GM15510 (cell line): ENCODE measurements around the gene VPS13D.

ENCODE experiments used
- POLR2A ChIP-seq: IDR thresholded peaks from 3 replicates; pipeline ENCODE4 v1.6.1; 2011; ENCODE audit warnings: borderline replicate concordance; ENCODE audit not compliant: insufficient read length; ENCODE audit errors: extremely low read depth

VPS13D gene

DNA sequence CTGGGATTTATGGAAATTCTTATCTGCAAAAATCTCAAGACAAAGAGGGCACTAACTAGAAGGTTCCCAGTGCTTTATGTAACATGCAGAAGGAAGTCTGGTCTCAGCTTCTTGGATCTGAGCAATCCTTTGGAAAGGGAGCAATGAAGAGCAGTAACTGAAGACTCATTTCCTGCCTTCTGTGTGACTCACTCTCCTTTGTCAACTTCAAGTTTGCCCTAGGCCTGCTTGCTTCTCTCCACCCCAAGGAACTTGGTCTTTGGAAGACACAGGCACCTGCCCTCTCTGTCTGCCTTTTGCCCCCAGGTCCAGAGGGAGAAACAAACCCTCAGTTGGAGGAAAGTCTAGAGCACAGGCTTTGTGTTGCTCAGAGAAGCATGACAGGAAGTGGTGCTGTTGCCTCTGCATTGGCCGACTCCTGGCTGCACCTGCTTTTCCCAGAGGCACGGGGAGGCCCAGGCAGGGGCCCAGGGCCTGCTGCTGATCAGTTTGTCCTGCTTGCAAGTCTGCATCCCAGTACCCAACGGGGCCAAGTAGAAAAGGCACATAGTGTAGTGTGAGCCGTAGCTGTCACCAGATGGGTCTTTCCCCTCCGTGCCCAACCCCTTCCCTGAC lies 251.0 kb downstream of the VPS13D start:
- no peak for TF ChIP-seq POLR2A

DNA sequence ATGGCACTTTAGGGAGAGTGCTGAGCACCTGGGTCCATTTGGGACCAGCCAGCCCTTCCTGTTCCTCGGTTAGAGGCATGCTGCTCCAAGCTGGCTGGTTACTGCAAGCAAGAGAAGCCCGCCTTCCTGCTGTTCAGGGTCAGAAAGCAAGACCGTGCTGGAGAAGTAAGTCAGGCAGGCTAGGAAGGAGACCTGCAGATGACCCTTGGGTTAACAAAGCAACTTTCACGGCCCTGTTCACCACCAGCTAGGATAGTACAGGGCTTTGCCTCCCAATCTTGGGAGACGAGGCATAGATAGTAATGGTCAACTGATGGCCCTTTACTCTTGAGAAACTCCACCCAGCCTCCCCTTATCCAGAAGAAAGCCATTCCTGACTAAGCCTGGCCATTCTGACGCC lies 252.1 kb downstream of the VPS13D start:
- no peak for TF ChIP-seq POLR2A

DNA sequence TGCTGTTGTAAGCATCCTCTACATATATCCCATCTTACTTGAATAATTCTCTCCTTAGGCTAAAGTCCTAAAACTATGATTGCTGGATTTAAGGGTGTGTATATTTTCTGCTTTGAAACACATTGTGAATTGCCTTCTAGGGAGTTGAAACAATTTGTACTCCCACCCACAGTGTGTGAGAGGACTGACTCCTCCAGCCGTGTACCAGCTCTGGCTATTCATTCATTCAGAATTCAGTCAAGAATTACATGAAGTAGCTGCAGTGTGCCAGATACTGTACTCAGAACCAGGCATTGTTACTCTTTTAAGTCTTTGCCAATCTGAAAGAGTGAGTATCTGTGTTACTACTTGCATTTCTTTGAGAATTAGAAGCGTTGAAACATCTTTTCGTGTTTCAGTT lies 253.2 kb downstream of the VPS13D start:
- no peak for TF ChIP-seq POLR2A

DNA sequence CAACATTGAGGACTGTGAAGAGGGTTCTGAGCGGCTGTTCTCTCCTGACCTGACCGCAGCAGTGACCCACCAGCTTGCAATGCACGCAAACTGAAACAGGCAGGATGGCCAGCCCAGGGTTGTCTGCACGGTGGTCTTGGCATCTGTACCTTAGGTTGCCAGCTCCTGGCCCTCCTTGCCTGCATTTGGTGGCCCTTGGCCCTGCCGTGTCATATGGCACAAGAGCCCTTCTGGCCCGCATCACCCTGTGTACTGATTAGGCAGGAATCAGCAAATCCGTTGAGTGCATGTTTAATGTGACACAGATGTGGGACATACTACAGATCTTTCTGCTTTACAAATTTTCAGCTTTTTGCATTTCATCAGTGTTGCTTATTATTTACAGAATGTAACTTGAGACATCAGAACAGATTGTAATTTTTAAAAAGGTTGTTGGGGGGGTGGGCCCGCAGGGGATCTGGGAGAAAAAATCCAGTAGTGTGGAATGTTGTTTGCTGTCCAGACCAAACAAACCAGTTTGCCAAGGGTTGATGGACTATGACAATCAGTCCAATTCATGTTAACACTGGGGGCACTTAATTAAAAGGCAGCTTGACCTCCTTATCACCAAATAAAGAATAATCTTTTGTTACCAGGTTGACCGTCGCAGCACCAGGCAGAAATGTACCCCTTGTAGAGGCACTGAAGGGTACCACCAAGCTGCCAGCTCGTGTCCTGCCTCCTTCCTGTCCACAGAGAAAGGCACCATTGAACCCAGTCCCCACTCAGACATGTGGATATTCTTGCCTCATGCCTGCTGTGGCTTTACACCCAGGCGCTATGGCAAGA lies 255.6 kb downstream of the VPS13D start:
- no peak for TF ChIP-seq POLR2A

DNA sequence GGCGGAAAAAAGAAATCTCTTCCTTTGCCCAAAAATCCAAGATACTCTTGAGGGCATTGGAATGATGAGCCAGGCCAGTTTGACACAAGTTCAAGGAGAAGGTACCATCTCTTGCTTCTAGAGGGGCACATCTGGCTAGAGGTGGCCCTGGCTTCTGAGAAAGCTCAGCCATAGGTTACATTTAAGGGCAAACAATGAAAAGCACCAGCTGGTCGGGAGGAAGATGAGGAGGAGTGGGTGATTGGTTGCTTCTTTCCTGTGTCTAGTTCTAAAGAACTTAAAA lies 256.2 kb downstream of the VPS13D start:
- TF ChIP-seq POLR2A = no peak

DNA sequence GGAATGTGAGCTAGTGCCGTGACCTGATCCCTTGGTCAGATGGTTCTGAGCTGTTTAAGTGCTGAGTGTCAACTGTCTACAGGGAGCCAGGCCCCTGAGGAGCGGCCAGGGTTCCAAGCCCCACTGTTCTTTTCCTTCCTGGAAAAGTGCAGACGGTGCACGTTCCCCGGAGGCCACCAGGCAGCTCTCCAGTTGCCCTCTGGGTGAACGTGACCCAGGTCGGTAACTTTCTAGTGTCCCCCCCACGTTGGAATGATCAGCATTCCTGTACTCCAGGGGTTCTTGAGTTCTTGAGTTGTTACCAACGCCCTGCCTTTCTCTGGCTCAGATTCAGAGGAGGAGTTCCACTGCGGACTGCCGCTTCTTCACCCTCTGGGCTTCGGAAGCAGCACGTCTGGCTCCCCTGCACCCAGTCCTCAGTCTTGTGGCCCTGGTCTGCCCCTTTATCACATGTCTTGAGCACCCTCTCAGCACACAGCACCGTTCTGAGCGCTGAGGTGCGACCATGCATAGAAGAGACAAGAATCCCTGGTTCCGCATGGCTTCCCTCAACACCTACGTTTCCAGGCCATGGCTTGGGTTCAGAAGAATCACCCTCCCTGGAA lies 256.7 kb downstream of the VPS13D start:
- TF ChIP-seq POLR2A = no peak

DNA sequence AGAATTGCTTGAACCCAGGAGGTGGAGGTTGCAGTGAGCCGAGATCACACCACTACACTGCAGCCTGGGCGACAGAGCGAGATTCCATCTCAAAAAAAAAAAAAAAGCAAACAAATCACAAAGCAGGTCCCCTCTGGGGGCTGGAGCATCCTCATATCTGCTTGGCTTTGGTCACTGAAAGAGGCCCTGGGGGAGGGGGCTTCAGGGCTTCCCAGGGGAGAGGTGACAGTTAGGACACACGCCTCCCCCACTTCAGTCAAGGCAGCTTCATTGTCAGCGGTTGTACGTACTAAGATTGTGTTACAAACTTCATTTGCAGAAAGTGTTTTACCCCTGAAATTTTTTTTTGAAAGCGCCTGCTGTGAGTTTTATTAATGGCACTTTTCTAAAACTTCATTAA lies 257.7 kb downstream of the VPS13D start:
- TF ChIP-seq POLR2A = no peak

DNA sequence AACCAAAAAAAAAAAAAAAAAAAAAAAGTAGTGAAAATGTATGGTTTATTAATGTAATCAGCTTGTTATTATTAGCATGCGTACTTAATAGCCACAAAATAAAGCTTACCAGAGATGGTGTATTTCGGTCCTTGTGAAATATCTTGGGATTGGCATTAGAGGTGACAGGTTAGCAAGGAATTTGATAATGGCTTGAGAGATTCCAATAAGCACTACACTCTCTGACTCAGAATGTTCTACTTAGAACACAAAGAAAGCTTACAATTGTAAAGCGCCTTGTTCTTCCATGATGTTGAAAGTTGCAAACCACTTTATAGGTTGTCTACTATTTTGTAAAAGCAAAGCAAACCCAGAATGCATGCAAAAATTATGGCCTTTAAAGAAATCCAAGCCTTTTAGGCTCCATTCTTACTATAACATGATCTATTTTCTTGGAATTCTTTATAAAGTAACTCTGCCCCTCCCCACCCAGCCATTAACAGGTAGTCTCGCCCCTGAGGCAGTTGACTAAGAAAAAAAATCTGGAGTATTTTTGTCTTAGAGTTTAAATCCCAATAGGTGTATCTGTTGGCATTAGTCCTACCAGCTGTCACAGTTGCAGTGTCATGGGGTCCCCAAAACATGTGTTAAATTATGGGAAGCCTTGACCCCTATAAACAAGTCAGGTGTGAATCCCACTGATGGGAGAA lies 259.0 kb downstream of the VPS13D start:
- no peak for TF ChIP-seq POLR2A

DNA sequence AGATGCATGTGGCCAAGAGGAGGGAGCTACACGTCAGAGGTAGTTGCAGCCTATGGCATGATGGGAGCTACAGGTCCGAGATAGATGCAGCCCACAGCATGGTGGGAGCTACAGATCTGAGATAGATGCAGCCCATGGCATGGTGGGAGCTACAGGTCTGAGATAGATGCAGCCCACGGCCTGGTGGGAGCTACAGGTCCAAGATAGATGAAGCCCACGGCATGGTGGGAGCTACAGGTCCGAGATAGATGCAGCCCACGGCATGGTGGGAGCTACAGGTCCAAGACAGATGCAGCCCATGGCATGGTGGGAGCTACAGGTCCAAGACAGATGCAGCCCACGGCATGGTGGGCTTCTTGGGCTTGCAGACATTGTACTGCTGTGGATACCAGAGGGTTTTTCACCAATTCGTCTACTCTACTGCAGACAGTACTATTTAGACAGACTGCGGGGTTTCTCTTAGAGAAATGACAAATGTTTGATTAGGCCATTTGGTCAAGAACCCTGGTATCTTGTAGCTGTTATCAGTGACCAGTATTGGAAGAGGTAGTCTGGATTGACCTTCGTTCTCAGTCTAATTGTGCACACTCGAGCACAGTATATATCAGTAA lies 260.8 kb downstream of the VPS13D start:
- TF ChIP-seq POLR2A = no peak

DNA sequence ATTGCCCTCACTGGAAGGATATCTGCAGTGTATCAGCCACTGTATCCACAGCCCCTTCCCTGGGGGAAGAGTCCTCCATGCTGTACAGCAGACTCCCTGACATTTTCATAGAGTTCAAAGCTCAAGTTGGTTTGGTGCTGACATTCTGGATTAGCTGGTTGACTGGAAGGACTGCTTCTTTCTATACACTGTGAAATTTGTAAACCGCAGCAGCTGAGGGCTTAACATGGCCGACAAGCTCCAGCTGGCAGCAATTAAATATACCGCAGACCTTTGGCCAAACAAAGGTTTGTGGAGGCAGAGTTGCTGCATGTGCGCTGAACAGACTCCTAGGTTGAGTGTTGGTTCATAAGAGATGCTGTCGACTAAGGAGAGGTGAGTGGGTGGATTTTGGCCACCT lies 261.8 kb downstream of the VPS13D start:
- no peak for TF ChIP-seq POLR2A

DNA sequence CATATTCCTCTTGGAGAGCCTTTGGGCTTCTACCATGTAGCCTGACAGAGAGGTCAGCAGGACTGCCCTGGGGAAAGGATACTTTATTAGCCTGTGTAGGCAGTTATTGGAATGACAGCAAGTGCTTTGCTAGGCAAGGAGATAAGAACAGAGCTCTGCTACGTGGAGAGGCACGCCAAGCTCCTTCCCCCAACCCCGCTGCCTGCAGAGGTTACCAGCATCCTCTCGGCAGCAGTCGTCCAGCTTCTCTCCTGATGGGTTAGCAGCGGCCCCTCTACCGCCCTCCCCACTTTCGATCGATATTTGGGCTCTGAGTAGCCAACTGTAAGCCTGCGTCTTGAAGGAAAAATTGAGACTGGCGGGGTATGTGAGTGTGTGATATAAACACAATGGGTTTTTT lies 265.9 kb downstream of the VPS13D start:
- TF ChIP-seq POLR2A = no peak

DNA sequence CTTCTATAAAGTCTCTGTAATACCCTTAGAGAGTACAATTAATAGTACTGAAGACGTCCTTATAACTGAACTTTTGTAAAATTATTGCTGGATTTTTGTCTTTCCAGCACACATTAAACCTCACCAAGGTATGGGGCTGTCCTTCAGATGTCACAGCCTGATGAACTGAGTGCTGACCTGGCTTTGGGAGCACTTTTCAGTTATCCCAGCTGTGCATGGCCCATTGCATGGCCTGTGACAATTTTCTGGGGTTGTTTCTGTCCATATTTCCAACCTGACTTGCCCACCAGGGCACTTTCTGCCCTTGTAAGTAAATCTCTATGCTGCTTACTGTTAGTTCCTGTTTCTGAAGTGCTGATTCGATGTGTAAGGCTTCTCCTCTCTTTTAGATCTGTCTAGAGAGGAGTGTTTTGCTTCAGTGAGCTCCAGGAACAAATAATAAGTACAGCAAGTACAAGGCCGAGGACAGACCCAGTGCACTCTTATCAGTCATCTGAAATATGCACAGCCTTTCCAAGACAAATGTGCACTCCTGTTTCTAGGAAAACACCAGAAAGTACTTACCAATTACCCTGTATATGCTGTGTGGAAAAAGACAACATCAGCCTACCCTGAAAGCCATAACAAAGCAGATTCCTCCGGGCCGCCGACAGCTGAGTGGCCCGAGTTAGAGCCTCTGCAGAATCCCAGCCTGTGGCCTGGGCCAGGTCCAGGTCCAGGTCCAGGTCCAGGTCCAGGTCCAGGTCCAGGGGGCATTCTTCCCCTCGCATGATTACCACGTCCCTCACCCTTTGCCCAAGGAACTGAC lies 266.5 kb downstream of the VPS13D start:
- no peak for TF ChIP-seq POLR2A

DNA sequence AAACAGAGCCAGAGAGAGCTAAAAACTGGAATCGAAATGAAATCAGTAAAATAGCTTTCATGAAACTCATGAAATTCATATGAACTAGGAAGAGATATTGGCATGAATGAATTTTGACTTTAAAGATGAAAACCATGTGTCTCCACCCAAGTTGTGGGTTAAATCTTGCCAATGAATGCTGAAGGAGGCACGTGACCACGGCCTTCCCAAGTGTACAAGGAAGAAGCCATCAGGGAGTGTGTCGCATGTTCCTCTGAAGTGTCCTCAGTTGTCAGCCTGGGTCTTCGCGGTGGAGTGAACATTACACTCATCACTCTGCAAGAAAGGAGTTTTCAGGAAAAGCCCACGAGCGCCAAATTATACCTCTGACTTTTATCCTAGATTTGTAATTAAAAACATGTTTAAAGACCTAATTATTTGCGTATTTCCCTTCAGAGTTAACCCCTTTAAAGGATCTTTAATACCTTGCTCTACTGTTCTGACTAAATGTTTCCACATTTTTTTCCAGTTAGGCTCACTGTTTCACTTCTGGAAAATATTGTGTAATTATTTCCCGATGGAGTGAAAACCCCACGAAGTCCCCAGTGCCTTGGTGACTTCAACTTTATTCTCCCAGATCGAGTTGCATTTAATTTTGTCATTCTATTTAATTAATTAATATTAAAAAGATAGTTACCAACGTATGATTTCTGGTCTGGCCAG lies 269.9 kb downstream of the VPS13D start:
- no peak for TF ChIP-seq POLR2A

DNA sequence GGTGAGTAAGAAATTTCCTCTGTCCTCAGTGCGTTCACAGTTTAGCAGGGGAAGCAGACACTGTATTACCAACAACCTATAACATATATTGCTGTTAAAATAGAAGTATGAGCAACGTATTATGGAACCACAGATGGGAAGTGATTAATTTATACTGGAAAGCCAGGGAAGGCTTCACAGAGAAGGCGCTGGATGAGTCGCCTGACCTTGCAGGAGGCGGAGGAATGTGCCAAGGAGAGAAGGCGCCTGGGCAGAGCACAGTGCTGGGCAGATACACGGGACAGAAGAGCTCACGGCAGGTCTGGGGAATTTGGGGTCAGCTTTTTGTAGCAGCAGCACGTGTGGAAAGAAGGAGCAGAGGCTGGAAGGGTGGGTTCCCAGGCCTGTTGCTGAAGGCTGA lies 271.8 kb downstream of the VPS13D start:
- TF ChIP-seq POLR2A = no peak
